Activated CD4-positive, alpha-beta T cell treated with anti-CD3 and anti-CD28 coated beads, Interleukin-2, amount 50 U/mL, for 16 hours (primary cell): ENCODE data around the gene SUSD3.
"Not testable (repeated sequence)": the region's sequence is repeated elsewhere in the genome, so short reads cannot be mapped to it uniquely, and the experiment has no call there.

Source experiments
- DNase-seq: peaks from one replicate; pipeline ENCODE4 v3.0.0-alpha.2; 2020

Gene SUSD3

DNA sequence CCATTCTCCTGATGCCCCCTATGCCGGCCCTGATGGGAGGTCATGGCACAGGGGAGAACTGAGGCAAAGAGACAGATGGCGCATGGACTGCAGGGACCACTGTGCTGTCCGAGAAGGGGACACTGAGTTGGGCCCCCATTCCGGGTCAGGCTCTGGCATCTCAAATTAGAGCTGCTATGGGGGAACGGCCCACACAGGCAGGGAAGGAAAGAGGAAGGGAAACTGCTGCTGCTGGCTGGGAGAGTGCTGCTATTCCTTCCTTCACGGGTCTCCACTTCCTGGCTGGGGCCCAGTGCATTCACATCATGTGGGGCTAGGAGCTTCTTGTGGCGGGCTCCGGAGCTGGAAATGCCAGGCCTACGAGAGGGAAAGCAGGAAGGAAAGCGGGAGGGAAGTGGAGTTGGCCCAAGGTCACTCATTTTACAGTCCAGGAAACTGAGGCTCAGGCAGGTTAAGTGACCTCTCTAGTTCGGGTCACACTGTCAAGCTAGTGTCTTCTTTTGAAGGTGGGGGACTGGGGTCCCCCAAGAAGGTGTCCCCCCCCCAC, 36.2 kb downstream of the SUSD3 start:
- no peak for DNase-seq

DNA sequence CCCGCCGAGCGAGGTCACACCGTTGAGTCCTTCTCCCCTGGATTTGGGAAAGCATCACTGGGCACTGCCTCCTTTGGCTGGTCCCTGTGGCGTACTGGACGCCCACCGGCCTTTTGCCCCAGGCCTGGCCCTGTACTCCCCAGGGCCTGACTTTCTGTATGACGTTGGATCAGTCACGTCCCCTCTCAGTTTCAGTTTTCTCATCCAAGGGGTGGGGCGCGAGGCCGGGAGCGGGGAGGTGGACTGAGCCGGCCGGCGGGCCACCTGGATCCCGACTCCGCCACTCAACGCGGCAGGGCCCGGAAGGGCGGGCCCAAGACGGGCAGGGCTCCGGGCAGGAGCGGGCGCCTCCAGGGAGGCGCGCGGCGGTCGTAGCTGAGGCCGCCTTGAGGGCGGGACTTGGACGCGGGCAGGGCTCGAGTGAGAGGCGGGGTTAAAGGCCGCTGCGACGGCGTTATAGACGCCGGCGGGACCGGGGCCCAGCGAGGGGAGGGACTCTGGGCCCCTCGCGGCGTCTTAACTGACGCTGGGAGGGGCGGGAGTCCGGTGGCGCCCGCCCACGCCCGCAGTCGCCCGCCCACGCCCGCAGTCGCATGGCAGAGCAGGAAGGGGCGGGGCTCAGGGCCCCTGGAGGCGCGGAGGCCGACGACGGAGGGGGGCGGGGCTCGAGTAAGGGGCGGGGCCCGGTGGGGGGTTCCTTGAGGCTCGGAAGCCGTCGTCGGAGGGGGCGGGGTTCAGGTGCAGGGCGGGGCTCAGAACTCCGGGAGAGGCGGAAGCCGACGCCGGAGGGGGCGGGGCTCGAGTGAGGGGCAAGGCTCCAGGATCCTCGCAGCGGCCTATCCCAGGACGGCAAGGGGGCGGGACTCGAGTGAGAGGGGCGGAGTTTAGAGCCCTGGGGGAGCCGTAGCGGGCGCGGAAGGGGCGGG, 37.0 kb downstream of the SUSD3 start:
- DNase-seq: peak; percentile 100

DNA sequence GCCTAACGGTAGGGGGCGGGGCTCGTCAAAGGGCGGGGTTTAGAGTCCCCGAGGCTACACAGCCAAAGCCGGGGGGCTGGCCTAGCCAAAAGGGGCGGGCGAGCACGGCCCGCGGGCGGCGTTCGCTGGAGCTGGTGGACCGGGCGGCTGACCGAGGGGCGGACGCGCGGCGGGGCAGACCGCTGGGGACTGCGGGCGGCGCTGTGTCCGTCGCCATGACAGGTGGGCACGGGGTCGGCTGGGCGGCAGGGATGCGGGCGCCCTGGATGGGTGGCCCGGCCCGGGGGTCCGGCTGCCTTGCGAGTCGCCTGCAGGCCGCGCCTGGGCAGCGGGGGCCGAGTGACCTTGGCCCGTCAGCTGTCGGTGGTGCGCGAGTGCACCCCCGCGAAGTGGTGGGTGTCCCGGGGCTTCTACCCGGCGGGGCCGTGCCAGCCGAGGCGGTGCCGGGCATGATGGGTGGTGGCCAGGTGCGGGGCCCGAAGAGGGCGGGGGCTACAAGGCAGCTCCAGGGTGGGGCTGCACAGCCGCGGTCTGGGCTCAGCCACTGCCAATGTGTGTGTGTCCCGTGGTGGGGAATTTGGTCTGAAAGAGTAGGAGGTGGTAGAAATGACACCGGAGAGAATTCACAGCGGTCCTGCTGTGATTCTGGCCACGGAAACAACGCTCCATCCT, 37.8 kb downstream of the SUSD3 start, which contains the start of gene CARD19:
Gene CARD19 (plus strand): TSS at position 87 of the 672 bp plus-strand sequence. CDS start 129 bp downstream, at position 216.
- peak; percentile 47 for DNase-seq

DNA sequence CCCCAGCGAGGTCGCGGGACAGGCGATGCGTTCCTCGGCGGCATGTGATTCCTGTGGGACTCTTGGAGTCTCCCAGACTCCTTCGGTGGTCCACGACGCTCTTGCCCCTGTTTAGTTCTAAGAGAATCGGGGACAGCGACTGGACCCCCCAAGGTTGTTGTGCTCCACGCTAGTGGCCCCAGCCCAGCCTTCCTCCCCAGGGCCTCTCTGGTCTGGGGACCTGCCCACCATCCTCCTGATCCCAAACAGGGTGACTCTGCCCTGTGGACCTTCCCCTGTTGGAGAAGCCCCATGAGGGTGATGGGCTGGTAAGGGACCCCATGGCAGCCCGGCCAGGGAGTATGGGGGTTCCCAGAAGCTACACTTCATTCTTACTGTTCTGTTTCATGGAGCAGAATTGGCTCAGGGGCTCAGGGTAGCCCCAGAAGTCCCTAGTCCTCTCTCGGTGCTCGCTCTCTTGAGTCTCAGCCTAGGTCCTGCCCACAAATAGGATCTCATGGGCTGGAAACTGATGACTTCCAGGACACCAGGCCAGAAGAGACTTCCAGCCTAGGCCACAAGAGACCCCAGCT, 38.4 kb downstream of the SUSD3 start:
- no peak for DNase-seq

DNA sequence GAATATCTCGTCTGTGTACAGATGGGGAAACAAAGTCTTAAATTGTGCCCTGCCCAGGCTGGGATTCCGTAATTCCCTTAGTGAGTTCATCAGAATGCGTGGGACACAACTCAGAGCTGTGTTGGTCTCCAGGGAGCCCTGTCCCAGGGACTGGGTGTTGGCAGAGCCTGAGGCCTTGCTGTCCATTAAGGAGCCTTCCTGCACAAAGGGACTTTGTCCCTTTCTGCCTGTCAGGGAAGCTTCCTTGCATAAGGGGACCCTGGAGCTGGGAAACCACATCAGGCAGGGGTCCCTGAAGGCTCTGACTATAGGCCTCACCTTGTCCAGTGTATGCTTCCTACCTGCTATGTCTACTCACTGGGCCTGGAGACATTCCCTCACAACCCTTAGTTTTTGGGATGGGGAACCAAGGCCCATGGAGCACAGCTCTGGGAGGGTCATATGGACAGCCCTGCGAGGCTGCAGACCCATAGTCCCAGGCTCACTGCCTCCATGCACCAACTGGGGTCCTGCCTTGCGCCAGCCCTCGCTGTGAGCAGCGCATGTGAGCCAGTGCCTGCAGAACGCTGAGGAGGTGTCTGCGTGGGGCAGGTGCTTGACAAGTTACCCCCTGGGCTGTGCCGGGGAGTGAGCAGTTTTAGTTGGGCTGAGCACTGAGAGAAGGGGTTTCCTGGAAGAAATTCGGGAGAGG, 39.2 kb downstream of the SUSD3 start:
- no peak for DNase-seq

DNA sequence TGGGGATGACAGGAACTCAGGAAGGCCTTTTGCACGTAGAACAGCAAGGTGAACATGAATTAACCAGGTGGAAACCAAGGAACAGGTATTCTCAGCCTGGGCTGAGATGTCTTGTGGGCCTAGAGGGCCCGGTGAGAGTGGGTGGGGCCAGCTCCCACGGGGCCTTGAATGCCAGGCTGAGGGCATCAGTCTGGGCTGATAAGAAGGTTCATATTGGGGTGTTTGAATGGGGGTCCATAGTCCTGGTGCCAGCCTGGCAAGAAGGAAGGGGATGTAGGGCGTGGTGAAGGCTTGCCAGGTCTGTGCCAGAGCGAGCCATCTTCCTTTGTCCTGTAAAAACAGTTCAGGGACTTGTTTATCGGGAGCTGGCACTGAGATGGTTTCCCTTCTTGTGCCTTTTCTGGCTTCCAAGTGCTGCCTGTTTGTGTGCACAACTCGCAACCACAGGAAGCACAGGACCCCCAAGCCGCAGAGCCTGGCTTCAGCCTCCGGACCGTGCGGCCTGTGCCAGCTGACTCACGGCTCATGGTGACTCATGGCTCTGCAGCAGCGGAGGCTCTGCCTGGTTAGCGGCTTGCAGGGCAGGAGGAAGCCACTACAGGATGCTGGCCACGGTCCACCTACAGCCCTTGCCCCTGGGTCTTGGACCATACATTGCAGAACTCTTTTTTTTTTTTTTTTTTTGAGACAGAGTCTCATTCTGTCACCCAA, 39.9 kb downstream of the SUSD3 start:
- peak; percentile 82 for DNase-seq

DNA sequence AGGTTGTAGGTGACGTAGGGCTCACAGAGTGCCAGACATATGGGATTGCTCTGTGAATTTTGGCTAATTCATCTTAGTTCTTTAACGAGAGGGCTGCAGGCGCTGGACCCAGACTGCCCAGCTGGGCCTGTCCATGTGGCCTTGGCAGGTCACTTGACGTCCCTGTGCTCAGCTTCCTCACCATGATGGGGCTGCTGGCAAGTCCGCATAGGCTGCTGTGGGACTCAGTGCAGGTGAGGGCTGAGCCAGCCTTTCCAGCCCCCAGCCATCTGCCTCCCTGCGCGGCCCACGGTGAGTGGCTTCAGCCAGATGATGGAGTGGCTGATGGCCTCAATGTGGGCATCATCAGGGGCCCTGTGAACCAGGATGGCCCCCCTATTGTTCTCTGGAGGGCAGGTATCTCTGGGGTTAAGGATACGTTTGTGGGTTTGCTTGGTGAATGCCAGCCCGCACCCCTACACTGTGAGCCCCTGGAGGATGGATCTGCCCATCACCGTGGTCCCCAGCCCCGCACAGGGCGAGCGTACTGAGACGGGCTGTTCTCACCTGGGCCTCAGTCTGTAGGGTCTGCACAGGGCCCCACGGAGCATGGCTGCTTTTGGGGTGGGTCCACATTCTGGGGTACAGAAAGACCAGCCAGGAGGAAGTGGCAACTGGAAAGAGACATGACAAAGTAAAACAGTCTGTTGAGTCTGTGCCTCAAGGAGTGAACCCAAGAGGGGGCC, 41.2 kb downstream of the SUSD3 start:
- DNase-seq: no peak

DNA sequence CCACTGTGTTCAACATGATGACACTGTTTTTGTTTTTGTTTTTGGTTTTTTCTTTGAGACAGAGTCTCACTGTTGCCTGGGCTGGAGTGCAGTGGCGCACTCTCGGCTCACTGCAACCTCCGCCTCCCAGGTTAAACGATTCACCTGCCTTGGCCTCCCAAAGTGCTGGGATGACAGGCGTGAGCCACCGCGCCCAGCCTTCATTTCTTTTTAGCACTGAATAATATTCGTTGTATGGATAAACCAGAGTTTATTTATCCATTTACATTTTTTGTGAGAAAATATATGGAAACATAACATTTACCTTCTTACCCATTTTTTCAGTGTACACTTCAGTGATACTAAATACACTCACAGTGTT, 41.8 kb downstream of the SUSD3 start:
- no peak for DNase-seq

DNA sequence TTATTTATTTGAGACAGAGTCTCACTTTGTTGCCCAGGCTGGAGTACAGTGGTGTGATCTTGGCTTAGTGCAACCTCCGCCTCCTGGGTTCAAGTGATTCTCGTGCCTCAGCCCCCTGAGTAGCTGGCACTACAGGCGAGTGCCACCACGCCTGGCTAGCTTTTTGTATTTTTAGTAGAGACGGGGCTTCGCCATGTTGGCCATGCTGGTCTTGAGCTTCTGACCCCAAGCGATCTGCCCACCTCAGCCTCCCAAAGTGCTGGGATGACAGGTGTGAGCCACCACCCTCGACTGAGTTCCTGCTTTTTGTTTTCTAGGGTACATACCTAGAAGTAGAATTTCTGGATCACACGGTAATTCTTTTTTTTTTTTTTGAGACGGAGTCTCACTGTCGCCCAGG, 42.6 kb downstream of the SUSD3 start:
- not testable (repeated sequence) for DNase-seq

DNA sequence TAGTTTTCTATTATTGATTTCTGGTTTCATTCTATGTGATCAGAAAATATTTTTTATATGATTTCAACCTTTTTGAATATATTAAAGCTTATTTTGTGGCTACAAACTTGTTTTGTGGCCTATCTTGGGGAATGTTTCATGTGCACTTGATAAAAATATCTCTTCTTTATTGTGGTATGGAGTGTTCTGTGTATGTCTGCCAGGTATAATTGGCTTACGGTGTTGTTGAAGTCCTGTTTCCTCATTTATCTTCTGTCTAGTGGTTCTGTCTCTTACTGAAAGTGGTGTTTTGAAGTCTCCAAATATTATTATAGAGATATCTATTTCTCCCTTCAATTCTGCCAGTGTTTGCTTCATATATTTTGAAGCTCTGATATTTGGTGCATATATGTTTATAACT, 47.1 kb downstream of the SUSD3 start:
- no peak for DNase-seq

DNA sequence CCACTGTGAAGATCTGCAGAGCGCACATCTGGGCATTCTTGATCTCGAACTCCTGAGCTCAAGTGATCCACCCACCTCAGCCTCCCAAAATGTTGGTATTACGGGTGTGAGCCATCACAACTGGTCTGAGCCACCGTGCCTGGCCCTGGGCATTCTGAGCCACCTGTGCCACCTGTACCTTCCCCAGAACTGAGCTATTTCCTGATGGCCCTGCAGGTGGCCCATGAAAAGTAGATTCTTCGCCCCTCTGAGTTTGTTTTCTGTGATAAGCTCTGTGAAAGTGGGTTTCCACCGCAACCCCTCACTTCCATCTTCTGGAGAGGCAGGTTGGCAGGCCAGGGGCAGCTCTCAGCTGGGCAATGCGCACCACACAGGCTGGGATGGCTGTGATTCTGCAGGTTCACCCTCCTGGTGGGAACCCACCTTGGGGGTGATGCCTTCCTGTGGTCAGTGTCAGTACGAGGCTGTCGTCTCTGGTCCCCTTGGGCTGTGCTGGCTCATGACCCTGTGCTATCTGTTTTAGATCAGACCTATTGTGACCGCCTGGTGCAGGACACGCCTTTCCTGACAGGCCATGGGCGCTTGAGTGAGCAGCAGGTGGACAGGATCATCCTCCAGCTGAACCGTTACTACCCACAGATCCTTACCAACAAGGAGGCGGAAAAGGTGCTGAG, 48.8 kb downstream of the SUSD3 start:
- DNase-seq: no peak

DNA sequence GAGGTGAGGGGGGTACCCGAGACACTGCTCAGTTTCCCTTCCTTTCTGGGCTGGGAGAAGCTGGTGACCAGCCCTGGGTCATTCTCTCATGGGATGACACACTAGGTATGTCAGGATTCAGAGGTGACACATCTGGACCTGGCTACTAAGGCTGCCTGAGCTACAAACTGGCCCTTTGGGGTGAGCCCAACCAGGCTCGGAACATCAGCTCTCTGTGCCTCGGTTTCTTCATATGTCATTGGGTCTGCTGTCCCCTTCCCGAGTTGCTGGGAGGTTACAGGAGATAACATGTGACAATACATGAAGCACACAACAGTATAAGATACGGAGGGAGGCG, 49.3 kb downstream of the SUSD3 start:
- DNase-seq: no peak

DNA sequence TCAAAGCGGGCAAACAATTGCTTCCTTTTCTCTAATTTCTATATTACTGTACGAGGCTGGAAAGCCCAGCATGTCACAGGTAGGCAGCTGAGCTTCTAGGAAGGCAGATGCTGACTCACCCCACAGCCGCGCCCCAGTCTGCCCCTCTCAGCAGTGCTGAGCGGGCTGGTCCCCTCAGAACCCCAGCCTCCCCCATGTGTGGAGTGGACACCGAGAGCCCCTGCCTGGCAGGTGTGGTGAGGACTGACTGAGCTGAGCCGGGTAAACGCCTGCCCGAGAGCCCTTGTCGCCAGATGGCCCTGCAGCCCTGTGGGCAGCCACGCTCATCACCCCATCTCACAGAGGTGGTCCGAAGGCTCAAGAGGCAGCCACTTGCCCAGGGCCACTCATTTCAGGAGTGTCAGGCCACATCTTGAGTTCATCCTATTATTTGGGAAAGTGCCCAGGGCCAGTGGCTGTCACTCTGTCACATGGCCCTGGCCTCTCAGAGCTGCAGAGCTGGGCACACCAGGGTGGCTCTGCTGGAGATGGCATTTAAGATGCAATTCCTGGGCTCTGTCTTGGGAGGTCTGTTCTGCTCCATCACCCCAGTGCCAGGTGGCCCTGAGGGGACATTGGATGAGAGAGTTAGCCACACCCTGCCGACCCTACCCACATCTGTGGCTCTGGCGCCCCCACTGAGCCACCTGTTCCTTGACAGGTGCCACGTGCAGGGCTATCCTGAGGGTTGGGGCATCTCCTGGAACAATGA, 50.0 kb downstream of the SUSD3 start:
- peak; percentile 88 for DNase-seq

DNA sequence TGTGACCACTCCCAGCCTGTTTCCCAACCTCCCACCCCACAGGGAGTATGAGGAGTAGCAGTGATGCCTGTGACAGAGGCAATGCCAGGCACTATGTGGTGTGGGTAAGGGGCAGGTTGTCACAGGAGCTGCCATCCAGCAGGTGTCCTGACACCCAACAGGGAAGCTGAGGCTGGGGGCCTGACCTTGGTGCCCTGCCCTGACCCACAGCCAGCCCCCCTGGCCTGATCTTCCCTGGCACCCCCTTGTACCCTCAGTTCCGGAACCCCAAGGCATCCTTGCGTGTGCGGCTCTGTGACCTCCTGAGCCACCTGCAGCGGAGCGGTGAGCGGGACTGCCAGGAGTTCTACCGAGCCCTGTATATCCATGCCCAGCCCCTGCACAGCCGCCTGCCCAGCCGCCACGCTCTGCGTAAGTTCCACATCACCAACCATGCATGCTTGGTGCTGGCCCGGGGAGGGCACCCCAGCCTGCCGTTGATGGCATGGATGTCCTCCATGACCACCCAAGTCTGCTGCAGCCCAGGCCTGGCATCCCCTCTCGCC, 51.9 kb downstream of the SUSD3 start:
- no peak for DNase-seq

DNA sequence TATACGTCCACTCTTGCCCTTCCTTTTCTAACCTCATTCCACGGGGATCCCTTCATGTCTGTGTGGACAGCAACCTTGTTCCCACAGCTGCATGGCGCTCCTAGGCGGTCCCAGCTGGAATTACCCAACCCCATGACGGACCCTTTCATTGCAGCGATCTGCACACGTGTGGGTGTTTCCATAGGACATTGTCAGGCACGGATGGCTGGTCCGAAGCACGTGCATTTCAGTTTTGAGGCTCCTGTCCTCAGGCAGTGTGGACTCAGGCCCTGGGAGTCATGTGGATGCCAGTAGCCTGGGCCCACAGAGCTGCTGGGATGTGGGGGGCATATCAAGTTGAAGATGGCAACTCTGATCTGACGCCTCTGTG, 52.5 kb downstream of the SUSD3 start:
- no peak for DNase-seq

DNA sequence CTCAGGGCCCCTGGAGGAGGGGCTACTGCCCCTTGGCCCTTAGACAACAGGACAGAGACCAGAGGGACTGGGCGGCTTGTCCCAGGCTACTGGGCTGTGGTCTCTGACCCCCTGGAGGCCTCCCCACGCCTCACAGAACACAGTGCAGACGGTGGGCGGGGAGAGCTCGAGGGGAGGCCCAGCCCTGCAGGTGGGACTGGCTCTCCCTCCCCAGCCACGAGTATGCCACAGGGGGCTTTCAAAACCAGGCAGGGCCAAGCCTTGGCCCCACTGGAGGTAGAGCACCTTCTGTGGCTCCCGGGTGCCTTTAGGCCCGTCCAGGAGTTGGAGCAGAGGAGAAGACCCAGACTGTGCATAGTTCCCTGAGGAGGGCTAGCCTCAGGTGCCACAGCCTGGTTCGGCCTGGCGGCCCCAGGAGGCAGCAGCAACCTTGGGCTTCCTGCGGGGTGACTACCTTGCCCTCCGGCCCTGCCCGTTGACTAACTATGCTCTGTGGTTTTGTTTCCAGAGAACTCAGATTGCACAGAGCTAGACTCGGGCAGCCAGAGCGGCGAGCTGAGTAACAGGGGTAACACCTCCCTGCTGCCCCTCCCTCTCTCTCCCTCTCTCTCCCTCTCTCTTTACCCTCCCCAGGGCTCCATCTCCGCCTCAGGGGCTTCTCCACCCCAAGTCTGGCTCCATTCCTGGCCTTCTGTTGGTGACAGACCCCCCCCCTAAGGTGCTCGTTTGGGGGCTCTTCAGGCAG, 53.0 kb downstream of the SUSD3 start:
- DNase-seq: peak; percentile 77

DNA sequence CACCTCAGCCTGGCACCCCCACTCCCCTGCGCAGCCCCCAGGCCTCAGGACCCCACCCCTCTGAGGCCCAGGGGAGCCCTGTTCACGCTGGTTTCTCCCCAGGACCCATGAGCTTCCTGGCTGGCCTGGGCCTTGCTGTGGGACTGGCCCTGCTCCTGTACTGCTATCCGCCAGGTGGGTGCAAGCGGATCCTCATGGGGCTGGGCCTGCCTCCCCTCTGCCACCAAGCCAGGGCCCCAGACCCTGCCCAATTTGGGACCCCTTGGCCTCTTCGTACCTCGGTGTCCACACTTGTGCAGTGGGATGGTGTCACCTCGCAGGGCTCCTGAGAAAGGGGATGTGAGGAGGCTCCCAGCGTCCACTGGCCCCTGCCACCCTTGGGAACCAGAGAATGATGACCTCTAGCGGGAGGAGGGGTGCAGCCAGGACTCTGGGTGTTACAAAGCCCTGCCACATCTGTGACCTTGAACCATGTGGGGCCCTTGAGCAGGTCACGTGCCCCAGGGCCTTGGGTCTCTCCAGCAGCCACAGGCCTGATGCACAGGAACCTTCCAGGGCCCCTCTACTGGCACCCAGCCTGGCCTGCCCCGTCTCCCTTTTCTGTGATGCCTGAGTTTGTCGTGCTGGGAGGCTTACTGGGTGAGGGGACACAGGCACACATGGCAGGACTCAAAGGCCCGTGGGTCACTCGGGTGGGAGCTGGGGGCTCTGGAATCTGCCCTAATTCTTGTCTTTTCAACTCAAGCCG, 53.8 kb downstream of the SUSD3 start:
- no peak for DNase-seq

DNA sequence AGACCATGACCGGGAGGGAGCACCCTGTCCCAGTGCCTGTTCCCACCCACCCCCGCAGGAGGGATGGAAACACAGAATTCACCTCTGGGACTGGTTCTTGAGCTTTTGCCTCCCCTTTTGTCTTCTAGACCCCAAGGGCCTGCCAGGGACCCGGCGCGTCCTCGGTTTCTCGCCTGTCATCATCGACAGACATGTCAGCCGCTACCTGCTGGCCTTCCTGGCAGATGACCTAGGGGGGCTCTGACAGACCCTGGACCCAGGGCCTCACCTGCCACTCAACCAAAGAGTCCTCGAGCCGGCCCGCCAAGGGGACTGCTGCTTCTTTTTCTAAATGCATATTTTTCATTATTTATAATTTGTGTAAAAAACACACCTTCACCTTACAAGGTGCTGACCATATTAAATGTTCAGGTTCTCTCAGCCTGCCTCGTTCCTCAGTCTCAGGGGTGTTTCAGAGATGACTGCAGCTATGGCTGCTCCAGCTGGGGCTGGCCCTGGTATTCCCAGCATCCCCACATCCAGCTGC, 54.4 kb downstream of the SUSD3 start:
- DNase-seq: no peak
